AG09319 (cell line): ENCODE results near the gene TRMT10B.
"Not testable (repeated sequence)": the region's sequence is repeated elsewhere in the genome, so short reads cannot be mapped to it uniquely, and the experiment has no call there.

Experiments used
- DNase-seq: peaks from one replicate; pipeline ENCODE4 v3.0.0-alpha.2; 2010; ENCODE audit warnings: low read depth; ENCODE audit errors: extremely low read depth
- TF ChIP-seq, protein P1 (sequence below): IDR thresholded peaks from 2 replicates; pipeline ENCODE4 v1.5.1; 2011; ENCODE audit warnings: low read depth, mild to moderate bottlenecking, inconsistent platforms, low read length, moderate library complexity

TRMT10B gene

DNA sequence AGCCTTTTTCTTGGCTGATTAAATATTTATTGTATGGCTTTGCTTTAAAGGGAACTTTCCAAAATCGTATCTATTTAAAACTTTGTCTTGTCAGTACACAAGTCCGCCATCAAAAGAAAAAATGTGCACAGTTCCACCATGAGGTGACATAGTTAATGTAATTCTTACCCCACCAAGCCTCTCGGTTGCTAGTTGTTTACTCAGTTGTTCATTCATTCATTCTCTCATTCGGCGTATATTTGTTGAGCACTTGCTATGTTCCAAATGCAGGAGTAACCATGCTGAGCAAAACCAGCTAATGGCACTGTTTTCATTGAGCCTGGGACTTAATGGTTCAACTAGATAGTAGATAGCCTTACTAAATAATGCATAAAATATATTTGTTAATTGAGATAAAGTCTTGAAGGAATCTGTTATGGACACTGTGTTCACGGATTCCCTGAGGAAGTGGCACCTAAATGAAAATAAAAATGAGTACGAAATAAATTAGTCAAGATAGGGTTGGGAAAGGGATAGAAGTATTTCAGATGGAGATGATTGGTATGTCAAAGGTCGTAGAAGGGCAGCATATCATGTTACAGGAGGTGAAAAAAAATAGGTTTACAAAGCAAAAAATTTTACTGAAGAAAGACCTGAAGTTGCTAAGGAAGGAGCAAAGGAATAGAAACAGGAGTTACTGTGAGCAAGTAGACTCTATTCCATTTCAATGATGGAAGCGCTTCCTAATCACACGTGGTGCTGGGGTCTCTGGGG is 48.5 kb downstream of the TRMT10B start:
- DNase-seq: no peak
- TF ChIP-seq, protein P1, sequence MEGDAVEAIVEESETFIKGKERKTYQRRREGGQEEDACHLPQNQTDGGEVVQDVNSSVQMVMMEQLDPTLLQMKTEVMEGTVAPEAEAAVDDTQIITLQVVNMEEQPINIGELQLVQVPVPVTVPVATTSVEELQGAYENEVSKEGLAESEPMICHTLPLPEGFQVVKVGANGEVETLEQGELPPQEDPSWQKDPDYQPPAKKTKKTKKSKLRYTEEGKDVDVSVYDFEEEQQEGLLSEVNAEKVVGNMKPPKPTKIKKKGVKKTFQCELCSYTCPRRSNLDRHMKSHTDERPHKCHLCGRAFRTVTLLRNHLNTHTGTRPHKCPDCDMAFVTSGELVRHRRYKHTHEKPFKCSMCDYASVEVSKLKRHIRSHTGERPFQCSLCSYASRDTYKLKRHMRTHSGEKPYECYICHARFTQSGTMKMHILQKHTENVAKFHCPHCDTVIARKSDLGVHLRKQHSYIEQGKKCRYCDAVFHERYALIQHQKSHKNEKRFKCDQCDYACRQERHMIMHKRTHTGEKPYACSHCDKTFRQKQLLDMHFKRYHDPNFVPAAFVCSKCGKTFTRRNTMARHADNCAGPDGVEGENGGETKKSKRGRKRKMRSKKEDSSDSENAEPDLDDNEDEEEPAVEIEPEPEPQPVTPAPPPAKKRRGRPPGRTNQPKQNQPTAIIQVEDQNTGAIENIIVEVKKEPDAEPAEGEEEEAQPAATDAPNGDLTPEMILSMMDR: no peak

DNA sequence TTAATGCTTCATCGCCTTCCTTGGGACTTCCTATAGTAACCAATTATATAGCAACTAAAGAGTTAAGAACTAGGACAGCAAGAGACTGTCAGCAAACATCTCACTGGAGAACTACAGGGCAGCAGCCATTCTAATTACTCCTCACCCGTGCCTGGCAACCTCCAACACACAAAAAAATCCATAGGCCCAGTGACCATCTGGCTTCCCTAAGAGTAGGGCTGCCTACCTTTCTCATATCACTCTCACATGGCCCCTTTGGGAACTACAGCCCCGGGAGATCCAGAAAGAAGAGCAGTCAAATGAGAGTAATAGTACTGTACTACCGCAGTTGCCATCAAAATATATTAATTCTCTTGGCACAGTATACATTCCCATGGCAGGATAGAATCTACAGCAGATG is 52.7 kb downstream of the TRMT10B start:
- TF ChIP-seq, protein P1: no peak
- no peak for DNase-seq

DNA sequence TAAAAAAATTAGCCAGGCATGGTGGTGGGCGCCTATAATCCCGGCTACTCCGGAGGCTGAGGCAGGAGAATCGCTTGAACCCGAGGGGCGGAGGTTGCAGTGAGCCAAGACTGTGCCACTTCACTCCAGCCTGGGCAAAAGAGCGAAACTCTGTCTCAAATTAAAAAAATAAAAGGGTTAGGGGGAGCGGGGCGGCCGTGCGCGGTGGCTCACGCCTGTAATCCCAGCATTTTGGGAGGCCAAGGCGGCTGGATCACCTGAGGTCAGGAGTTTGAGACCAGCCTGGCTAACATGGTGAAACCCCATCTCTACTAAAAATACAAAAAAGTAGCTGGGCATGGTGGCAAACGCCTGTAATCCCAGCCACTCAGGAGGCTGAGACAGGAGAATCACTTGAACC is 56.1 kb downstream of the TRMT10B start:
- DNase-seq: not testable (repeated sequence)

DNA sequence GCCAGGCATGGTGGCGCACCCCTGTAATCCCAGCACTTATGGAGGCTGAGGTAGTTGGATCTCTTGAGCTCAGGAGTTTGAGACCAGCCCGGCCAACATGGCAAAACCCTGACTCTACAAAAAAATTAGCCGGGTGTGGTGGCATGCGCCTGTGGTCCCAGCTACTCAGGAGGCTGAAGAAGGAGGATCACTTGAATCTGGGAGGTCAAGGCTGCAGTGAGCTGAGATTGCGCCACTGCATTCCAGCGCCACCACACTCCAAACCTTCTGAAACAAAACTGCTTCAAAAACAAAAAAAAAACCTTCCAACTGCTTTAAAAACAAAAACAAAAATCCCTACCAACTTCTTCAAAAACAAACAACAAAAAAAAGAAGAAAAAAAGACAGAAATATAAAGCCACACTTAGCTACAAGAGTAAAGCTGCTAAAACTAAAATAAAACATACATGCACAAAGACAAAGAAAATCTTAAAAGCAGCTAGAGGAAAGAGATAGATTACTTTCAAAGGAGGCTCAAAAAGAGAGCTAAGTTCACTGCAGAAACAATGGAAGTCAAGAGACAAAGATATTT is 58.4 kb downstream of the TRMT10B start:
- no peak for DNase-seq
- TF ChIP-seq, protein P1: no peak

DNA sequence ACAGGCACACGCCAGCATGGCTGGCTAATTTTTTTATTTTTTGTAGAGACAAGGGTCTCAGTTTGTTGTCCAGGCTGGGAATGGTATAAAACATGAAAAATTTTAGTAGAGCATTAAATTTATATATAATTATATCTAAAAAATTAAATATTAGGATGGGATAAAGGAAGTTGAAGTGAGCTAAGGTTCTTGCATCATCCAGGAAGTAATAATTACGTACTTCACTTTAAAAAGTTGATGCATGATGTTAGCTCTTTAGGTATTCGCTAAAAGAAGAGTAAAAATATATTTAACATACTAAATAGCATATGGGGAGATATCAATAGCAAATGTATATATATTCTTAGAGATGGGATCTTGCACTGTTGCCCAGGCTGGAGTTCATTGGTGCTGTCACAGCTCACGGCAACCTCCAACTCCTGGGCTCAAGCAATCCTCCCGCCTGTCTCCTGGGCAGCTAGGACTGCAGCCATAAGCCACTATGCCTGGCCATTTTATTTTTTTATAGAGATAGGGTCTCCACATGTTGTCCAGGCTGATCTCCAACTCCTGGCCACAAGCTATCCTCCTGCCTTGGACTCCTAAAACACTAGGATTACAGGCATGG is 59.3 kb downstream of the TRMT10B start:
- TF ChIP-seq, protein P1: no peak
- no peak for DNase-seq

DNA sequence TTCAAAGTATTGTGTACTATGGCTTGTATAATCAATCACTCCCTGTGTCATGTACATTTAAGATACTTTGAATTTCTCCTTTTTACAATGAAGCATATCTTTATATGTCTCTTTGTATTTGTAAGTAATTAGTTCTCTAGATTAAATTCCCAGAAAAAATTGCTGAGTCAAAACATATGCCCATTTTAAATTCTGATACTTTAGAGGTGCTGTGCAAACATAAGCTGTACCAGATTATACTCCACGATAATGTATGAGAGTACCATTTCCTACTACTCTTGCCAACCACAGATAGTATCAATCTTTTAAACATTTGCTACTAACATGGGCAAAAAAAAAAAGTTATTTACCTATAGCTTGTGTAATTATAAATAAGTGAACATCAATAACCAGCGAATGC is 65.2 kb downstream of the TRMT10B start:
- DNase-seq: no peak
- TF ChIP-seq, protein P1: no peak

DNA sequence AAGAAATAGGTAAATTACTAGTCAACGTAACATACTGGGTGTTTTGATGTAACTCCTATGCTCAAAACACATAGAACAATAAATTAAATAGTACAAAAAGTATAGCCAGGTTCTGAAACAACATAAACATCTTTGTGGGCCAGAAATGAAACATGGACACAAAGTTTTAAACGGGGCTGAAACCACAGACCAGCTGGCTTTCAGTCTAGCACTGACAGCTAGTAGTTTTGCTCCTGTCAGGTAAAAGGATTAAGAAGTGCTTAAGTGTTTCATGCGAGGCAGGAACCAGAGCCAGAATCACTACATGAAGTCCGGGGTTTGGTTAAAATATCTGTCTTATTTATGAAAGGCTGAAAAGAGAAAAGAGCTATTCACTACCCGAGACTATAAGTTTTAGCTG is 66.5 kb downstream of the TRMT10B start:
- no peak for DNase-seq
- TF ChIP-seq, protein P1: no peak

DNA sequence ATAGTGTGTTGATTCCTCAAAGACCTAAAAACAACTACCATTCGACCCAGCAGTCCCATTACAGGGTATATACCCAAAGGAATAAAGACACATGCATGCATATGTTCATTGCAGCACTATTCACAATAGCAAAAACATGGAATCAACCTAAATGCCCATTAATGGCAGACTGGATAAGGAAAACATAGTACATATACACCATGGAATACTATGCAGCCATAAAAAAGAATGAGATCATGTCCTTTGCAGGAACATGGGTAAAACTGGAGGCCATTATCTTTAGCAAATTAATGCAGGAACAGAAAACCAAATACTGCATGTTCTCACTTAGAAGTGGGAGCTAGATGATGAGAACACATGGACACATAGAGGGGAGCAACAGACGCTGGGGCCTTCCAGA is 71.6 kb downstream of the TRMT10B start:
- DNase-seq: not testable (repeated sequence)
